Glutamatergic neuron (in vitro differentiated cells): ENCODE data around the gene LZIC. TPM values are rescaled to one million over a fixed set of nuclear protein-coding genes. Genes with fewer than 3 reads are reported as not detected.

ENCODE experiments used
- DNase-seq: peaks from one replicate; pipeline ENCODE4 v3.0.0; 2022
- H3K27ac Mint-ChIP-seq: one replicate; pipeline ENCODE4 v1.8.0; 2020; ENCODE audit warnings: mild to moderate bottlenecking, mixed read lengths, inconsistent platforms; ENCODE audit not compliant: unreplicated experiment
- H3K27me3 Mint-ChIP-seq: one replicate; pipeline ENCODE4 v1.8.0; 2020; ENCODE audit warnings: mild to moderate bottlenecking, moderate library complexity, mixed read lengths, inconsistent platforms; ENCODE audit not compliant: unreplicated experiment
- H3K36me3 Mint-ChIP-seq: one replicate; pipeline ENCODE4 v1.8.0; 2020; ENCODE audit warnings: mild to moderate bottlenecking, mixed read lengths, inconsistent platforms; ENCODE audit not compliant: unreplicated experiment
- H3K4me1 Mint-ChIP-seq: one replicate; pipeline ENCODE4 v1.8.0; 2020; ENCODE audit warnings: mild to moderate bottlenecking, low read depth, mixed read lengths, inconsistent platforms; ENCODE audit not compliant: unreplicated experiment
- H3K4me3 Mint-ChIP-seq: one replicate; pipeline ENCODE4 v1.8.0; 2020; ENCODE audit warnings: mild to moderate bottlenecking, mixed read lengths, inconsistent platforms; ENCODE audit not compliant: unreplicated experiment
- H3K9me3 Mint-ChIP-seq: one replicate; pipeline ENCODE4 v1.8.0; 2020; ENCODE audit warnings: mild to moderate bottlenecking, moderate library complexity, mixed read lengths, inconsistent platforms; ENCODE audit not compliant: unreplicated experiment
- total RNA-seq: library from RNA; stranded (reverse); fragmentation: NEBNext Ultra II Directional; extraction: Animal tissue kit (Norgen Biotek cat#: 25700); gene quantifications from one replicate; pipeline ENCODE4 v1.2.1, GENCODE V29; 2021; ENCODE audit not compliant: unreplicated experiment
- TF ChIP-seq, protein P1 (sequence below): fragments of 200-600 bp; sonication (generic); IDR thresholded peaks from one replicate; pipeline ENCODE4 v1.5.0; 2021; ENCODE audit not compliant: partially characterized antibody, unreplicated experiment

LZIC gene
- total RNA-seq, 1 donor from 2014 or later: 34.3 TPM

DNA sequence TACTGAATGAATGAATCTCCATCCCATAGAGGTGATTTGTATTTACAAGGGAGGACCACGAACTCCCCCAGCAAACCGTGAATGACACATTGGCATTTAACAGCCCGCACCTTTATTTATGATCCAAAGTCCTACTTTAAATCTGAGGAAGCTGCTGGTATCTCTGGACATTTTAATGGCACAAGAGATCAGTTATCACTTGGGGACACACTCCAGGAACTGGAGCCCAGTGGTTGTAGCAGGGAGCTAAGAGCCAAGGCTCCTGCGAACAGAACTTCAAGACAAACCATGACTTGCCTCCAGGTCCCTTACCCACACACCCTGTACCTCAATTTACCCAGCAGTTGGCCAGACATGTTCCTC, 34.3 kb downstream of the LZIC start:
- no peaks in the 10 kb centered on the region for H3K36me3 Mint-ChIP-seq
- peak overlapping the region; percentile 99 for H3K4me3 Mint-ChIP-seq
- peaks cover 9% of the 10 kb centered on the region for H3K27me3 Mint-ChIP-seq
- TF ChIP-seq, protein P1, sequence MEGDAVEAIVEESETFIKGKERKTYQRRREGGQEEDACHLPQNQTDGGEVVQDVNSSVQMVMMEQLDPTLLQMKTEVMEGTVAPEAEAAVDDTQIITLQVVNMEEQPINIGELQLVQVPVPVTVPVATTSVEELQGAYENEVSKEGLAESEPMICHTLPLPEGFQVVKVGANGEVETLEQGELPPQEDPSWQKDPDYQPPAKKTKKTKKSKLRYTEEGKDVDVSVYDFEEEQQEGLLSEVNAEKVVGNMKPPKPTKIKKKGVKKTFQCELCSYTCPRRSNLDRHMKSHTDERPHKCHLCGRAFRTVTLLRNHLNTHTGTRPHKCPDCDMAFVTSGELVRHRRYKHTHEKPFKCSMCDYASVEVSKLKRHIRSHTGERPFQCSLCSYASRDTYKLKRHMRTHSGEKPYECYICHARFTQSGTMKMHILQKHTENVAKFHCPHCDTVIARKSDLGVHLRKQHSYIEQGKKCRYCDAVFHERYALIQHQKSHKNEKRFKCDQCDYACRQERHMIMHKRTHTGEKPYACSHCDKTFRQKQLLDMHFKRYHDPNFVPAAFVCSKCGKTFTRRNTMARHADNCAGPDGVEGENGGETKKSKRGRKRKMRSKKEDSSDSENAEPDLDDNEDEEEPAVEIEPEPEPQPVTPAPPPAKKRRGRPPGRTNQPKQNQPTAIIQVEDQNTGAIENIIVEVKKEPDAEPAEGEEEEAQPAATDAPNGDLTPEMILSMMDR: no peak
- peak overlapping the region; percentile 94 for H3K27ac Mint-ChIP-seq
- no peak for DNase-seq
- H3K9me3 Mint-ChIP-seq: peaks cover 7% of the 10 kb centered on the region
- H3K4me1 Mint-ChIP-seq: peaks cover 12% of the 10 kb centered on the region

DNA sequence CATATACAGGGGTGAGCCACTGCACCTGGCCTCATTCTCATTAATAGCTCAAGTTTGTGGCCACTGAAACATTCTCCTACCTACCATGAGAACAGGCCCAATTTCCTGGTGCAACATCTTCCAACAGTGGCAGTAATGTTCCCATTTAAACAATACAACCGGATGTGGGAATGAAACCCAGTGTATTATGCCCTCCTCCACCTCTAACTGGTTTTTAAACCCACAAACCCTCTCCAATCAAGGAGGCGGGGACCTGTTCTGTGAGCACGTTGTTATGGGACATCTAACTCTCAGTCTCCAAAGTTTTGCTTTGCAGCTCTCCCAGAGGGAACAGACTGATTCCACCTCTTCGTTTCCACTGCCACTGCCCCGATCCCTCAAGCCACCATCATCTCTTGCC, 35.8 kb downstream of the LZIC start:
- Mint-ChIP-seq H3K9me3 (peaks cover 7% of the 10 kb centered on the region), H3K27ac (no peak overlapping the region), H3K36me3 (no peaks in the 10 kb centered on the region), H3K4me3 (no peak overlapping the region), H3K4me1 (peaks cover 12% of the 10 kb centered on the region), H3K27me3 (peaks cover 9% of the 10 kb centered on the region)
- TF ChIP-seq, protein P1: no peak
- no peak for DNase-seq

DNA sequence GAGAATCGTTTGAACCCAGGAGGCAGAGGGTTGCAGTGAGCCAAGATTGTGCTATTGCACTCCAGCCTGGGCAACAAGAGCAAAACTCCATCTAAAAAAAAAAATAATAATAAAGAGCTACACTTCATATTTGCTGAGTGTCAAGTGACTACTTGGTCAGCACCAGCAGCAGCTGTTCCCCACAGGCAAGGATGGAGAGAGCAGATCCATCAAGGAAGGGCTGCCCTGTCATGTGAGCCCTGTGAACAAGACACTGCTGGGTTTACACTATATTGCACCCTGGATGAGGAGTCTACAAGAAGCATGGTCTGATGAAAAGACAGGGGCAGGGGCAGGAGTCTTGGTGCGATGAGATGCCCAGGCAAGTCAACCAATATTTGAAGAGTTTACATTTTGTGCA, 36.7 kb downstream of the LZIC start:
- Mint-ChIP-seq H3K27me3 (peaks cover 7% of the 10 kb centered on the region), H3K4me1 (peaks cover 12% of the 10 kb centered on the region), H3K9me3 (peaks cover 5% of the 10 kb centered on the region), H3K36me3 (no peaks in the 10 kb centered on the region), H3K27ac (no peak overlapping the region), H3K4me3 (no peak overlapping the region)
- no peak for DNase-seq
- TF ChIP-seq, protein P1: no peak

DNA sequence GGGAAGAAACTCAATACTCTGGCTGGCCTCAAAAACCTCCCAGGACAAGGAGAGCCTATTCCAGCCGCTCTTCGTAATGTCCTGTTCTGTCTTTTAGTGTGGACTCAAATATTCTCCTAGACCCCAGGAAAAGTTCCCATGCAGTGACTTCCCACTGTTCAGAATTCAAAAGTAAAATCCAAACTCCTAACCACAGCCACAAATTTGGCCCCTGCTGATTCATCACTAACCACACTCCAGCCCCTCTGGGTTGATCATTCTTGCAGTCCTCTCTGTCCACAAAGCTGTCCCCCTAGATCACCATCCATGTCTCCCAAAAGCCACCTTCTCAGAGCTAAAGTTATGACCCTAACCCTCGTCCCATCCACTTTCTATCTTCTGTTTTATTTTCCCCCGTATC, 38.2 kb downstream of the LZIC start:
- TF ChIP-seq, protein P1: no peak
- Mint-ChIP-seq H3K27me3 (peaks cover 7% of the 10 kb centered on the region), H3K4me3 (no peak overlapping the region), H3K9me3 (peaks cover 3% of the 10 kb centered on the region), H3K36me3 (no peaks in the 10 kb centered on the region), H3K27ac (no peak overlapping the region), H3K4me1 (peaks cover 7% of the 10 kb centered on the region)
- DNase-seq: no peak

DNA sequence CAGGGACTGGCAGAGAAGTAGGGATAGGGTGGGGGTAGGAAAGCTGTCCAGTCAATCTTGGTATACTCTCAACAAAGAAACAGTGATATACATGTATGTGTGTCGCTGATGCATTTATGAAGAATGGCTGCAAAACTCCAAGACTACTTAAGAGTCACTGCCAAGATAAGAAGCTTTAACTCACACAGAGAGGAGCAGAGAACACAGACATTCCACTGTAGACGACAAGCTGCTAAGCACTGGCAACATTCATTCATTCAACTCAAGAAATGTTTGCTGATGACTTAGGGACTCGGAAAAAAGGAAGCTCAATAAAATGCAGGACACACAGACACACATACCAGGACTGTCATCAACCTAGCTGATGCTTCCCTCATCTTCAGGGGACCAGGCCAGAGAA, 38.6 kb downstream of the LZIC start:
- Mint-ChIP-seq H3K4me3 (no peak overlapping the region), H3K9me3 (peaks cover 3% of the 10 kb centered on the region), H3K27me3 (peaks cover 7% of the 10 kb centered on the region), H3K36me3 (no peaks in the 10 kb centered on the region), H3K4me1 (peaks cover 7% of the 10 kb centered on the region), H3K27ac (no peak overlapping the region)
- TF ChIP-seq, protein P1: no peak
- no peak for DNase-seq
